Measurements from ENCODE around the gene RNGTT. TPM values are rescaled to one million over a fixed set of nuclear protein-coding genes. Genes with fewer than 3 reads are reported as not detected.

RNGTT gene
- total and polyA plus RNA-seq, 7 donors, result 3.0 to 14.7 (median 10.0) TPM

- WGBS, 2 donors, result 95 to 97% methylated on average over 6 of the region's 6 CpGs
- no peak for TF ChIP-seq EP300 (IDR thresholded peaks at IDR 0.05)
- no peak for TF ChIP-seq POLR2AphosphoS5 (IDR thresholded peaks at IDR 0.05)
- no peak for TF ChIP-seq CTCF (IDR thresholded peaks at IDR 0.05)
- TF ChIP-seq POLR2A (IDR thresholded peaks at IDR 0.05), result no peak
- no peaks in the 10 kb centered on the region for H3K36me3 ChIP-seq
- intact Hi-C loops (cut with DNase I), result no loop called here
- H3K4me3 ChIP-seq, result no peak overlapping the region
- no peaks in the 10 kb centered on the region for H3K9me3 ChIP-seq
- DNase-seq, result no peak
- no peak overlapping the region for H3K27ac ChIP-seq
- no peaks in the 10 kb centered on the region for H3K4me1 ChIP-seq
- H3K27me3 ChIP-seq, result no peaks in the 10 kb centered on the region
Measured at GRCh38 chr6:88680654-88681053, 282.8 kb downstream of the RNGTT start.

GRCh38 chr6:88679841-88680240, 283.6 kb downstream of the RNGTT start:
- intact Hi-C loops (cut with DNase I), result no loop called here
- 95 to 97% methylated on average over 4 of the region's 4 CpGs for WGBS, 2 donors

GRCh38 chr6:88677356-88677755, 286.1 kb downstream of the RNGTT start:
- 97 to 99% methylated on average over 4 of the region's 4 CpGs for WGBS, 2 donors
- DNase-seq, result no peak
- Histone ChIP-seq H3K36me3 (no peaks in the 10 kb centered on the region), H3K4me3 (no peak overlapping the region), H3K27ac (no peak overlapping the region), H3K9me3 (no peaks in the 10 kb centered on the region), H3K4me1 (no peaks in the 10 kb centered on the region), H3K27me3 (no peaks in the 10 kb centered on the region)
- intact Hi-C loops (cut with DNase I), result no loop called here
- TF ChIP-seq EP300 (IDR thresholded peaks at IDR 0.05) (no peak), POLR2A (IDR thresholded peaks at IDR 0.05) (no peak), CTCF (IDR thresholded peaks at IDR 0.05) (no peak), POLR2AphosphoS5 (IDR thresholded peaks at IDR 0.05) (no peak)

More at GRCh38 chr6:88679841-88680240, 283.6 kb downstream of the RNGTT start:
- H3K36me3 ChIP-seq, result no peaks in the 10 kb centered on the region
- H3K4me1 ChIP-seq, result no peaks in the 10 kb centered on the region
- H3K4me3 ChIP-seq, result no peak overlapping the region
- no peaks in the 10 kb centered on the region for H3K9me3 ChIP-seq
- DNase-seq, result no peak
- TF ChIP-seq CTCF (IDR thresholded peaks at IDR 0.05) (no peak), POLR2AphosphoS5 (IDR thresholded peaks at IDR 0.05) (no peak), EP300 (IDR thresholded peaks at IDR 0.05) (no peak)
- no peaks in the 10 kb centered on the region for H3K27me3 ChIP-seq
- H3K27ac ChIP-seq, result no peak overlapping the region

GRCh38 chr6:88671624-88672023, 291.8 kb downstream of the RNGTT start:
- no peaks in the 10 kb centered on the region for H3K27me3 ChIP-seq
- no peaks in the 10 kb centered on the region for H3K4me1 ChIP-seq
- DNase-seq, result no peak
- H3K27ac ChIP-seq, result no peak overlapping the region
- no peak for TF ChIP-seq POLR2AphosphoS5 (IDR thresholded peaks at IDR 0.05)
- no peak for TF ChIP-seq EP300 (IDR thresholded peaks at IDR 0.05)
- no peak for TF ChIP-seq CTCF (IDR thresholded peaks at IDR 0.05)
- TF ChIP-seq POLR2A (IDR thresholded peaks at IDR 0.05), result no peak
- no peak overlapping the region for H3K4me3 ChIP-seq
- peaks cover 0 to 26% (median 5%) of the 10 kb centered on the region in 4 donors for H3K9me3 ChIP-seq
- no peaks in the 10 kb centered on the region for H3K36me3 ChIP-seq
- WGBS, 2 donors, result 74 to 76% methylated on average over 2 of the region's 2 CpGs
- intact Hi-C loops (cut with DNase I), result no loop called here

GRCh38 chr6:88670369-88670768, 293.0 kb downstream of the RNGTT start:
- H3K9me3 ChIP-seq, result peaks cover 0 to 26% (median 5%) of the 10 kb centered on the region in 4 donors
- H3K27me3 ChIP-seq, result no peaks in the 10 kb centered on the region
- intact Hi-C loops (cut with DNase I), result no loop called here
- DNase-seq, result no peak
- H3K4me3 ChIP-seq, result no peak overlapping the region
- 95 to 98% methylated on average over 3 of the region's 3 CpGs for WGBS, 2 donors
- no peak for TF ChIP-seq EP300 (IDR thresholded peaks at IDR 0.05)
- TF ChIP-seq POLR2AphosphoS5 (IDR thresholded peaks at IDR 0.05), result no peak
- no peak for TF ChIP-seq POLR2A (IDR thresholded peaks at IDR 0.05)
- TF ChIP-seq CTCF (IDR thresholded peaks at IDR 0.05), result no peak
- no peaks in the 10 kb centered on the region for H3K4me1 ChIP-seq
- H3K27ac ChIP-seq, result no peak overlapping the region
- no peaks in the 10 kb centered on the region for H3K36me3 ChIP-seq
